Activated T-helper 1 cell treated with Interleukin-2 at 50 U/mL for 16 hours (primary cell): Measurements from ENCODE around the gene NAA16.
"Not testable (repeated sequence)": the region's sequence is repeated elsewhere in the genome, so short reads cannot be mapped to it uniquely, and the experiment has no call there.

Experiments used
- DNase-seq: peaks from one replicate; pipeline ENCODE4 v3.0.0-alpha.2; 2020; ENCODE audit warnings: low read depth

The NAA16 gene

GRCh38 chr13:41409611-41410010 is 98.5 kb downstream of the NAA16 start:
- DNase-seq = no peak

GRCh38 chr13:41411060-41411459 is 100.0 kb downstream of the NAA16 start:
- no peak for DNase-seq

- DNase-seq = no peak
Observed at GRCh38 chr13:41411522-41411921, 100.5 kb downstream of the NAA16 start.

GRCh38 chr13:41413872-41414271 is 102.8 kb downstream of the NAA16 start:
- DNase-seq = no peak

GRCh38 chr13:41416276-41416675 is 105.2 kb downstream of the NAA16 start:
- DNase-seq = no peak

- no peak for DNase-seq
Observed at GRCh38 chr13:41418027-41418426, 107.0 kb downstream of the NAA16 start.

GRCh38 chr13:41418731-41419130 is 107.7 kb downstream of the NAA16 start:
- no peak for DNase-seq

GRCh38 chr13:41419206-41419605 is 108.1 kb downstream of the NAA16 start:
- no peak for DNase-seq

- no peak for DNase-seq
Observed at GRCh38 chr13:41420146-41420545, 109.1 kb downstream of the NAA16 start.

- not testable (repeated sequence) for DNase-seq
Observed at GRCh38 chr13:41421330-41421729, 110.3 kb downstream of the NAA16 start.

GRCh38 chr13:41421983-41422382 is 110.9 kb downstream of the NAA16 start:
- DNase-seq = not testable (repeated sequence)

GRCh38 chr13:41423259-41423658 is 112.2 kb downstream of the NAA16 start:
- not testable (repeated sequence) for DNase-seq

- not testable (repeated sequence) for DNase-seq
Observed at GRCh38 chr13:41424675-41425074, 113.6 kb downstream of the NAA16 start.

- DNase-seq = no peak
Observed at GRCh38 chr13:41426047-41426446, 115.0 kb downstream of the NAA16 start.
